HL-60 (cell line): ENCODE results near the gene ADAM12.

Experiments
- CTCF ChIP-seq: IDR thresholded peaks from one replicate; pipeline ENCODE4 v1.5.1; 2011; ENCODE audit warnings: low read length, control low read depth, inconsistent platforms; ENCODE audit not compliant: insufficient read depth
- POLR2AphosphoS5 ChIP-seq: IDR thresholded peaks from 2 replicates; pipeline ENCODE4 v1.6.1; 2012; ENCODE audit warnings: low read depth

- TF ChIP-seq CTCF (no peak), POLR2AphosphoS5 (no peak)
These were observed 51.5 kb downstream of the ADAM12 start for GRCh38 chr10:126336801-126337200.
